Endometrium (tissue), 2 donors: Measurements from ENCODE around the gene RASL11B.

Source experiments
- FAIRE-seq: peaks from 2 replicates; lab custom pipeline; 2012; peaks lifted over from hg19 to GRCh38; lab: Jason Lieb, UNC
- donor health status: control.
- donor health status: control.

Gene RASL11B

DNA sequence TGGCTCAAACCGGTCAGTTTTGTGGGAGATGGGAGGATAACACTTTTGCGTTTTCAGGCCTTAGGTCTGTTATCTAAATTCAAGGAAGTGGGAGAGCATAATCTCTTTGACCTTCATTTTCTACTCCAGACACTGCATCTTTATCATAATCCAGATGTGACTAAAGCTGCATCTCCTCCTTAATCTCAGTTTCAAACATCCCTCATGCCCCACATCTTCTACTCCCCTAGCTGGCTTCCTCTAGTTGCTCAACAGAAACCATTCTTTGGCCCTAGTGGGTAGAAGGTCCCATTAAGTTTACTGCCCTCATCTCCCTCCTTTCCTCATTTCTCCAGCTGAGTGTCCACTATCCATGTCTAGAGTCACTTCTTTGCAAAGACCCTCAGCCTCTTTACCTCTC lies 18.8 kb upstream of the RASL11B start:
- FAIRE-seq = no peak

DNA sequence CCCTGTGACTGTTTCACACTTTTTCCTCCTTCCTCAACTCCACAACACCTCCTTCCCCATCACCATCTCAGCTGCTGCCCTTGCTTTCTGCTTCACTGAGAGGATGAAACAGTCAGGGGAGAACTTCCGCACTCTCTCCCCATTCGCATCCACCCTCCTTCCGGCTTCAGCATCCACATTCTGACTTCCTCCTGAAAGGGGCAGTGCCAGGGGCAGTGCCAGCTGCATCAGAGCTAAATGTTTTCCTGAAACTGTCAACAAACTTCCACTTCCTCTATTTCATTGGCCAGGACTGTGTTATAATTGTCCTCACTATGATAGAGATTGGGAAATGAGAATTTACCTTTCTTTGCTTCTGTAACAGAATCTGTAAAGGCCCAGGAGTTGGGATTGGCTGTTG lies 18.2 kb upstream of the RASL11B start:
- no peak for FAIRE-seq

DNA sequence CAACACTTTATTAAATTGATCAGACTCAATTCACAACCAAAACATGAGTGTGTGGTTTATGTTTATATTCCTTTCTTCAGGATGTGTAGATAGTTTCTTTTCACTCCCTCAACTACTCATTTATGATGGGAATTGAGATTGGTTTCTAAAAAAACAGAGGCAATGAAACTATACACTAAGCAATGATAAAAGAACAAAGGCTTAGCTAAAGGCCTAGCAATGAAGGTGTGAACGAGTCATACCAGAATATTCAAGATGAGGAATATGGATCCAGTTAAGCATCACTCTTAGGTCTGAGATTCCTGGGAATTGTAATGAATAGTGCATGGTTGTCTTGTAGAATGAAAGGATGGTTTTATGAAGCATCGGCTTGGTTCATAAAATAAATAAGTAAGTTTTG lies 17.5 kb upstream of the RASL11B start:
- no peak for FAIRE-seq

DNA sequence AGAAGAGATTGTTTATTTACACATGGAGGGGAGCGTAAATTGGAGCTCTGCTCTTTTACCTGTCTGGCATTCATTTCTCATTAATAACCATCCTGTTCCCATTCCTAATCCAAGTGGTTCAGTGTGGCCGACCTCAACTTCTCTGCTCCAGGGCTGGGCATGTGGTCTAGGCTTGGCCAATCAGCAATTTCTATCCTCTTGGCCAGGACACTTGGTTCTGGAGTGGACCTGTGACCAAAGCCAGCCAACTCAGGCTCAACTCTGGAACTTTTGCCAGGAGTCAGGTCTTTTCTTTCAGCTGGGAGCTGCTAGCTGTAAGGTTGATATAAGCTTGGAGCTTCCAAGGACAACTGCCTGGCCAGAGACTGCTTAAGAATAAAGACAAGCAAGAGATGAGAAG lies 15.6 kb upstream of the RASL11B start:
- no peak for FAIRE-seq

DNA sequence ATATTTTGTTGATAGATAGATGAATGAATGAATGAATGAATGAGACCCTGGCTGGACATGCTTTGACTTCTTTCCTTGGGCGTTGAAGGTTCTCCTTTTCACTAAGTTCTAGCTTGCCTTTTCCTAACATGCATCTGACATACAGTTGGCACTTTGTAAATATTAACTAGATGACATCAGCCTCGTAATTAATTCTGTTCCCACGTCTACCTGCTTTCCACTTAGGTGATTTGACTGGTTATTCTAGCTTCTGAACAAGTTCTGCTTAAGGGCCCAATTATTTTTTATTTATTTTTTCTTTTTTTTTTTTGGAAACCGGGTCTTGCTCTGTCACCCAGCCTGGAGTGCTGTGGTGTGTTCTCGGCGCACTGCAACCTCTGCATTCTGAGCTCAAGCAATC lies 13.9 kb upstream of the RASL11B start:
- FAIRE-seq = no peak

DNA sequence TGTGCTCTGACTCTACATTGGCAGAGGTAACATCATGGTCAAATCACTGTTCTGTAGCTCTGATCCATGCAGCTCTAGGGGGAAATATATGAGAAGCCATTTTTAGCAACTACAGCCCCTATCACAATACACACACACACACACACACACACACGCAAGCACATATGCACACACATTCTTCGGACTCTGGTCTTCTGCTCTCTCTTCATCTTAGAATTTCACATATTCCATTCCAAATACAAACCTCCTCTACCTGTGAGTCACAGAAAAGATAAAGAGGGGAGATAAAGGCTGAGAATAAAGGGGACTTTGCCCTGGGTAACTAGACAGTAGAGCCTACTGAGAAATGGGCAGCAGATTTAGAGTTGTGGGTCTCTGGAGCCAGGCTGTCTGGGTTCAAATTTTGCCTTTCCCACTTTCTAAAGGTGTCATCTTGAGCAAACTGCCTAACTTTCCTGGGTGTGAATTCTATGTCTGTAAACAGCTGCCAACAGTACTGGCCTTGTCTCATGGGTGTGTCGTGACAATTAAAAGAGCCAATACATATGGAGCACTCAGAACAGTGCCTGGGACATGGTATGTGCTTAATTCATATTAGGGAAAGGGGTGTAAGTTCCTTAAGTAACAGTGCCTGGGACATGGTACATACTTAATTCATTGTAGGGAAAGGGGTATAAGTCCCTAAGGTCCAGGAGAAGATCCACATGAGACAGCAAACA lies 11.6 kb upstream of the RASL11B start:
- FAIRE-seq = no peak

DNA sequence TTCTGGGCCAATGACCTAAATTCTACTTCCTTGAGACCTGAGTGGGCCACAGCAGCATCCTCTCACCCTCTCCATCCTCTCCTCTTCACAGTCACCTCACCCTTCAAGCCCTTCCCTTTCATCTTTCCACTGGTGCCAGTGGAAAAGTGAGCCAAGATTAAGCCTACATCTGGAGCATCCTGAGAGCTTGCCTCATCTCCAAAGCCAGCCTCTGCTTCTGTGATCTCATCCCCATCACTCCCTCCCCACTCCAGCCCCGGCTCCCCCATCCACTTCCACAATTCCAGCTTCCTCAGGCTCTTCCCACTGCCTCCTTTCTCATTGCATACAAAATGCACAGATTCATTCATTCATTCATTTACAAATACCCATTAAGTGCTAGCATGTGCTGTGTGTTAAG lies 10.1 kb upstream of the RASL11B start:
- FAIRE-seq = no peak

DNA sequence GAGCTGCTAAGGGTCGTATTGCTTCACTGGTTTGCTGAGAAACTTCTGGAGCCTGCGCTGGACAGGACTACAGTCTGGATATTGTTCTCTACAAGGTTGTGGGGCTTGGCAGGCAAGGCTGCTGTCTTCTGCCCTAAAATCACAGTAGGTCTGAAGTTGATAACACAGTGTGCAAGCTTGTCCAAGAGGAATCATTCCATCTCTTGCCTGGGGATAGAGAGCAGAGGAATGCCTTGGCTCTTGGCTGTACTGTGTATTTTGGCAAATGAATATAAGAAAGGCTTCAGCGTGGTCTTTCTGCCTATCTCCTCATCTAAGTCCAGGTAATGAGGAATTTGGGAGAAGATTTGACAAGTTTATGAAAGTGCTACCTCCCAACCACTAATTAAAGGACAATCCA lies 9.4 kb upstream of the RASL11B start:
- no peak for FAIRE-seq

DNA sequence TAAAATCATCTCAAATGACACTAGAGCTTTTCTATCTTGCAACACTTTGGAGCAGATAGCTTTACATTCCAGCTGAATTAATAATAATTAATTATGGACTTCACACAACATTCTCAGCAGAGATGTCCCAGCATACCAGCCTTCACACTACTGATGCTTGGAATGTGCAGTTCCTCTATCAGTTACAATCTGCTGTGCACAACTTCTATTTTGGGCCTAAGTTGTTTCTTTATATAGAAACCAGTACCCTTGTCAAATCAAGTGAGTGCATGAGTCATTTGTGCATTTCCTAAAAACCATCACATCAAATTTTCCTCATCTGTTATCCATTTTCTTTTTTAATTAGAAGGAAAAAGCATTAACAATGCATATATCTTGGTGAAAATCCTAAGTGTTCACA lies 8.8 kb upstream of the RASL11B start:
- no peak for FAIRE-seq

DNA sequence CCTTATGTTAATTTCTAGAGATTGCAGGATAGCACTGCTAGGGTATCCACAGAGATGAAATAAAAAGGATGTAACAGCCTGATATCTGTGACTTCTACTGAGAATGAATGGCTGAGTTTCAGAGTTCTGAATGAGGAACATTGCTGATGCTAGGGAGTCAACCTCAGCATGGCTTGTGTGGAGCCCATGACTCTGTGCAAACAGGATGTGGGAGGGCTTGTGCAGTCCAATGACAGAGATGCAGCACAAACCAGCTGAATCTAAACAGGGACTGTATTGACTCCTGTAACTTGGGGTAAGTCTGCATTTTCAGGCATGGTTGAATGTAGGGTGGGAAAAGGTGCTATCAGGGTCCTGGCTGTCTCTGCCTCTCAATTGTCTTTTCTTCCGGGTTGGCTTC lies 5.3 kb upstream of the RASL11B start:
- no peak for FAIRE-seq

DNA sequence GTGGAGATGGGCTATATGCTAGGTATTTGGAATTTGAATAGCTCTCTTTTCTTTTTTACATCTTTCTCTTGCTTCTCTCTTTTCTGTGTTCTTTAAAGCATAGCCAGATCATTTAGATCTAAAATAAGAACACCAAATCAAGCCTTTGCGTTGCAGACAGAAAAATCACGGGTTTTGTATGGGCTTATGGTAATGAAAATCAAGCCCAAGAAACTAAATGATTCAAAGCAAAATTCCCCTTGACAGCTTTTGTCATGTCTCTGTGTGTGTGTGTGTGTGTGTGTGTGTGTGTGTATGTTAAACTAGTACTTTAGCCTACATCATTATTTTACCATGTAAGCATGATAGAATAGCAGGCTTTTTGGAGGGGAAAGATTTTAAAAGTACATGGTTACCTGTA lies 1.8 kb upstream of the RASL11B start:
- no peak for FAIRE-seq

DNA sequence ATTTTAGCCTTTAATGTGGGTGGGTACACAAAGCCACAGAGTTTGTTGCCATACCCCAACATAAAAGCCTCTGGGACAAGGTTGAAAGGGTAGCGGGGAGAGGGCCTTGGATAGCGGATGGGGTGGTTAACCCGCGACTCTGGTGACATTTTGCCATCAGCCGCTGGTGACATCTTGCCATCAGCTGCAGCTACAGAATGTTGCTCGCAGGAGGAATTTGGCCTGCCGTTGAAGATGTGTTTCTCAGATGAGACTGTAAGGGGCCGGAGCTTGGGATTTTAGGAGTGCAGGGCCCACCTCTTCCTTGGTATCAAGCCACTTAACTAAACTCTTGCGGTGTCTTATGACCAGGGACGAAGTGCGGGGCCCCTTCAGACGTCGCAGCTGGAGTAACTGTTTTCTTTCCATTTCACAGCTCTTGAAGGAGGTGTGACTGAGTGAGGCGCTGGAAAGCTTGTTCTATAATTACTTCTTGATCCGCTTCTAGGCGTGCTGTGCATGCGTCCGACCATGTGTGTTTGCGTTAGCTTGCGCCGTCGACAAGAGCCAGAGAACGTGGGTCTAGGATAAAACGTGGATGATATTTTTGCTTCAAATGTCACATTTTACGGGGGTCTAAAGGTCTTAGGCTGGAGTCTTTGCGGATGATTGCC lies 820 bp upstream of the RASL11B start:
- no peak for FAIRE-seq

DNA sequence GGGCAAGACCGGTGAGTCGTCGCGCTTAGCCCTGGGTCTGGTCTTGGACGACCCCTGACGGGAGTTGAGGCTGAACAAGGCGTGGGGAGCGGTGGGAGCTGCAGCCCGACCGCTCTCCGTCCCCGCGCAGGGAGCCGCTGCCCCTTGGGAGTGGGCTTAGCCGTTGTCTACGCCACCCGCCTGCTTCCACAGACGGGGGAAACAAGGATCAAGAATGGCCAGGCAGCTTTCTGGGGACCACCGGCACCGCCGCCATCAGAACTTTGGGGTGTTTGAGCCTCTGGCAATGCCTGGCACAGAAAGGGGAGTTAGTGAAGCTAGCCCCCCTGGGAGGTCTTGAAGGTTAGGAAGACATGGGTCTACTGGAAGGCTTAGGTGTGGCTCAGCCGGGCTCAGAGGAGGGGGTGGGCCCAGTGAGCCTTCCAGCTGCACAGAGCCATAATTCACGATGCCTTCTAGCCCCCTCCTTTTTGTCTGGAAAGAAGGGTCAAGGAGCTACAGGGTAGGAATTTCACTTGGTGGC lies 583 bp downstream of the RASL11B start:
- no peak for FAIRE-seq

DNA sequence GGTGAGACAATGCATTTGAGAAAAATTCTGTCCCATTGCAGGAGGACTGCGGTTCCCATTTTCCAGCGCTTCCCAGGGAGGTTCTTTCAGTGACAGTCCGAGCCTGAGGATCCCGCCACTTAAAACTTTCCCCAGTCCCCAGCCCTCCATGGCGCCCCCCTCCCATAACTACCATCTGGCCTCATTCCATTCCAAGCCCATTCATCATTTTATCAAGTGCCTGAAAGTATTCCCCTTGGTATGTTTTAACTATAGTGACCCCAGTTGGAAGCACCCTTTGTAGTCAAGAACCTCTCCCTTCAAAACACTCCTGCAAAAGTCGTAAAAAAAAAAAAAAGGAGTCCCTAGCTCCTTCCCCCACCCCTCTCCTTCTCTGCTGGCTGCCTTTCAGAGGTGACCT lies 1.2 kb downstream of the RASL11B start:
- no peak for FAIRE-seq

DNA sequence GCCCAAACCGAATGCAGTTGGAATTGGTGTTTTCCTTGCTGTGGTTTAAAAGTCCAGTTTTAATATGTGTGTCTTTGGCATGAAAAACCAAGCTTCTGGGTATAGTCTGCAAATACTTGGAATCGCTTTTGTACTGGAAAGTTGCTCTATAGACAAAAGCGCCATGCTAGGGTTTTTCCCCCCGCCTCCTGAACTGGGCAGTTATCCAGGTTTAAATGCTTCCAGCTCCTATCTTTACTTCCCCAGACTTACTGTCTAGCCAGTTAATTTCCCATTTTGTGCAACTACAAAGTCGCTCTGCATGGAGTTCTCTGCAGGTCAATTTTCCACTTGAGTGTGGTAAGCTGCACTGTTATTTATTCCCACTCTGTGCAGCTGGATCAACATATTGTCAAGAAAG lies 2.7 kb downstream of the RASL11B start:
- FAIRE-seq = no peak

DNA sequence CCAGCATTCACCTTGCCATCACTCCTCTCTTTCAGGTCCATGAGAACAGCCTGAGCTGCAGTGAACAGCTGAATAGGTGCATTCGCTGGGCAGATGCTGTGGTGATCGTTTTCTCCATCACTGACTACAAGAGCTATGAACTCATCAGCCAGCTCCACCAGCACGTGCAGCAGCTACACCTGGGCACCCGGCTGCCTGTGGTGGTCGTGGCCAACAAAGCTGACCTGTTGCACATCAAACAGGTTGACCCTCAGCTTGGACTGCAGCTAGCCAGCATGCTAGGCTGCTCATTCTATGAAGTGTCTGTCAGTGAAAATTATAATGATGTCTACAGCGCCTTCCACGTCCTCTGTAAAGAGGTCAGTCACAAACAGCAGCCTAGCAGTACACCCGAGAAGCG lies 3.2 kb downstream of the RASL11B start:
- FAIRE-seq = no peak

DNA sequence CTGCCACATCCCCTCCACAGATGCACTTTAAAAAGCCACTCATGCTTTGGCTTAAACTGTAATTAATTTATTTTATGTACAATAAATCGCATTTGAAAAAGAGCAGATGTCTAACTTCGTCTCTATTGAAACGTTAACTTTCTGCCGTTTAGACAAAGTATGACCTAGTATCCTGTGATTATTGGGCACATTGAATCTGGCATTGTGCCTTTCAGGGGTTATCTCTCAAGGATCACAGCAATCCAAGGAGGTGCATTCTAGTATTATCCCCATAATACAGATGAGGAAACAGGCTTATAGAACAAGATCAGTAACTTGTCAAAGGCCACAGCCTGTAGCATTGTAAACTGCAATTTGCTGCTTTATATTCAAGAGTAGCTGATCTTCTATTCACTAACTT lies 4.6 kb downstream of the RASL11B start:
- FAIRE-seq = no peak

DNA sequence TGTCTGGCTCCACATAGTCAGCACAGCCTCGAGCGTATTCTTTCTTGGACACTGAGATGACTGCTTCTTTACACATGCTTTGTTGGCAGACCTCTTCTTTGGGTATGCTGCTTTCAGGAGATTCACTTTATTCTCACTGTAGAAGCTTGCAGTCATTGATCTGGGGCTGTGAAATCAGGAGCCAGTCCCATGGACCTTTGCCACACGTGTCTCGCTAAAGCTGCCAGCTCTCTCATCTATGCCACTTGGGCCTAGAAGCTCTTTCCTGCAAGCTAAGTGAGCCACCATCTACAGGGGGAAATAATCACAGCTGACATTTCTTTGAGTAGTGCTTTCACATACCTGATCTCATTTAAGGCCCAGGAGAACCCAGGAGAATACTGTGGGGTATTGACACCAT lies 5.0 kb downstream of the RASL11B start:
- no peak for FAIRE-seq

DNA sequence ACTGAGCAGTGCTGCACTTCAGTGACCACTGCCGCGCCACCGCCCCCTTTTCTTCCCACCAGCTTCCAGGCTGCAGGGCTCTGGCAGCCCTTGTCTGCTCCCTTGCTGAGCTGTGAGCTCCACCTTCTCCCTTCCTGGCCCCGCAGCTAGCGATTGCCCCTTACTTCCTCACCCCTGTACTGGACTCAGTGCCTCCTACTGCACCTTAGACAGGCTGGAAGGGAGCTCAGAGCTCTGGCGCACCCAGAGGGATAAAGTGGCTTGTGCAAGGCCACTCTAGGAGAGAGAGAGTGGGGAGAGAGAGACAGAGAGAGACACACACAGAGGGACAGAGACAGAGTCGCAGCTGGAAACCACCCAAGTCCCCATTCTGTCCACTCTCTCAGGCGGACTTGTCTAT lies 6.0 kb downstream of the RASL11B start:
- no peak for FAIRE-seq

DNA sequence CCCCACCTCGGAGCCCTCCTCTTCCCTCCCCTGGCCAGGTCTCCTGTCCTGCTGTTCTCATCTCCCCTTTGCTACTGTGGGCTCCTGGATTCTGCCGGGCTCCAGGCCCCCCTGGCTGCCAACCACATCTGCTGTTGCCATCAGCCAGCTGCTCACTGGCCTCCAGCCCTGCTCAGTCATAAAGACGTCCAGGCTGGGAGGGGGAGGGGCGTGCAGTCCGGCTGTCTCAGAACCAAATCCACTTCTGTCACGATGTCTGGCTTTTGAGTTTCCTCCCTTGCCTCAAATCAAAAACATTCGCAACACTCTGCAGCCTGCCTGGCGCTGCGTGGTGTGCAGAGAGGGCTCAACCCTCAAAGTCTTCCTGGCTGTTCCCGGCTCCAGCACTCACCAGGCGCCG lies 7.1 kb downstream of the RASL11B start:
- no peak for FAIRE-seq

DNA sequence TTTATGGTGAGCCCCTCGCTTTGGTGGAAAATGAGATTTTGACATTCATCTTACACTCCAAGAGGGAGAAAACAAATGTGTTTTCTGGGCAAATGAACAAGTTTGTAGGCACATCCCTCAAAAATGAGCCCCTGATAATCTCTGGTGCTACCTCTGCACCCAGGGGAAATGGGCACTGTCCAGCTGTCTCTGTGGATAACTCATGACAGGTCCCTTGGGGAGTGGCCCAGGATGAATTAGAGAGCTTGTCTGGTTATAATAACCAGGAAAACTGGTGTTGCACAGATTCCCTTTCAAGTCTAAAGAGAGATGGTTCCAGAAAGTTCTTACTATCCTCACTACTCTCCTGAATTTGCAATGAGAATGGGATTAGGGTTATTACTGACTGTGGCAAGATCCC lies 7.5 kb downstream of the RASL11B start:
- FAIRE-seq = no peak

DNA sequence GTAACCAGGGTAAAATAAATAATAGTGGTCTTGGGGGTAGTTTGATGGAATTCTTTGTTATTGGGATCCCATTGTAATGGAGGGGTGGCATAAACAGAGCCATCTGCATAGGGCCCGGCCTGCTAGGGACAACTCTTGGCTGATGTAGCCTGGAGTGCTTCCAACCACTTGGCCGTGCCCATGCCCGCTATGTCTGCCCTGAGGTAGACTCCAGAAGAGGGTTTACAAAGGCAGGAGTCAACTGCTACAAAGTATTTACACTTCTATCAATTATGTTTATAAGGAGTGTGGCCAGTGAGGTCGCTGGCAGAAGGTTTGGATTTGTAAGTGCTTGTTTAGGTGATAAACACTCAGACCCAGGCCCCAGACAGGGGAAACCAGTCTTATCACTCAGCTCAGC lies 8.1 kb downstream of the RASL11B start:
- FAIRE-seq = no peak

DNA sequence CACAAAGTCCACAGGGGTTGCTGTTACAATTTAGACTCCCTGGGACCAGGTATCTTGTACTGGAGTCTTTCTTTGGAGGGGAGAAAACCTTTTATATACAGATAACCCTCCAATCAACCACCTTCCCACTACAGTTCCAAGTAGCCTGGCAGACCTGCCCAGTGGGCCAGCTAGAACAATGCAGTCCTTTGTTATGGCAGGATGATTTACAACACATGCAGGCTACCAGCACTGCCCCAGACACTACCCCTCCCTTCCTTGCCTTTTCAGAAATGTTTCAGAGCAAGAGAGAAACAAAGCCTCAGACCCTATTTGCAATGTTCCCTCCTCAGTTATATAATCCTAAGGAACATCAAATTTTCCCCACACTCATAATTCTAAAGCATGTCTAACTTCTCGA lies 11.1 kb downstream of the RASL11B start:
- FAIRE-seq = no peak

DNA sequence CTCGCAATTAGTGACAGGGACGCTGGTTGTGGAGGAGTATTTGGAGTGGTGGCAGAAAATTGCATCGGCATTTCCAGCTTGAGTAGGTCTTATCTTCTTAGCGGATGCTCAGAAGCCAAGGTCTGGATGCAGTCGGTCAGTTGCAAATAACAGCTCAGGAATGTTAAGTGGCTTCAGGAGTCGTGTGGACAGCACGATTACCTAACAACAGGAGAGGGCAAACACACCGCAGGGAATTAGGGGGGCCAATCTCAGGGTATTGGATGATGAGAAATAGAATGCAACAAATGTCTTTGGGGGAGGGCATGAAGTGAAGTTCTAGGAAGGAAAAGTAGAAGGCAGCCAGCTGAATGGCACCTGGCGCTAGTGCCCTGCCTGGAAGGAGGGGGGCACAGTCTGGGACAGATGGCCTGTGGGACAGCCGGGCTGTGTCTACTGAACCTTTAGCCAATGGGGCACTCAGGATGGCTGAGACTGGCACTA lies 11.8 kb downstream of the RASL11B start:
- no peak for FAIRE-seq
